Mesenchymal stem cell (in vitro differentiated cells and primary cell): ENCODE measurements around the gene PRRC2B.

Experiments used
- DNase-seq: peaks from one replicate; pipeline ENCODE4 v3.0.0-alpha.2; 2013
- H2AFZ ChIP-seq: one replicate; pipeline ENCODE4 v1.6.1; 2013; ENCODE audit warnings: low read depth, mild to moderate bottlenecking, control low read depth, inconsistent platforms, low read length, moderate library complexity
- H2AK5ac ChIP-seq: 2 replicates; pipeline ENCODE4 v1.6.1; 2013; ENCODE audit warnings: low read length, moderate library complexity, mild to moderate bottlenecking, inconsistent platforms; ENCODE audit not compliant: severe bottlenecking
- H2BK120ac ChIP-seq: one replicate; pipeline ENCODE4 v1.6.1; 2013; ENCODE audit warnings: low read depth, mild to moderate bottlenecking, inconsistent platforms, low read length, moderate library complexity
- H2BK12ac ChIP-seq, 2 experiments: one replicate each; pipeline ENCODE4 v1.6.1; 2013; ENCODE audit warnings: inconsistent platforms in 2 of 2, low read length in 2 of 2, mild to moderate bottlenecking in 2 of 2, moderate library complexity in 2 of 2, control low read depth in 1 of 2
- H2BK15ac ChIP-seq: one replicate; pipeline ENCODE4 v1.6.1; 2013; ENCODE audit warnings: mild to moderate bottlenecking, low read depth, inconsistent platforms; ENCODE audit not compliant: poor library complexity, severe bottlenecking
- H2BK5ac ChIP-seq: 2 replicates; pipeline ENCODE4 v1.6.1; 2013; ENCODE audit warnings: low read depth, mild to moderate bottlenecking, low read length, control low read depth, inconsistent platforms; ENCODE audit not compliant: poor library complexity, severe bottlenecking
- H3K14ac ChIP-seq, 2 experiments: one replicate each; pipeline ENCODE4 v1.6.1; 2013; ENCODE audit warnings: inconsistent platforms in 2 of 2, low read length in 2 of 2, control low read depth in 1 of 2, mild to moderate bottlenecking in 1 of 2, moderate library complexity in 1 of 2
- H3K18ac ChIP-seq, 2 experiments: one replicate each; pipeline ENCODE4 v1.6.1; 2013; ENCODE audit warnings: inconsistent platforms in 2 of 2, low read length in 2 of 2, control low read depth in 1 of 2, low read depth in 1 of 2, mild to moderate bottlenecking in 1 of 2
- H3K23ac ChIP-seq, 2 experiments: one replicate each; pipeline ENCODE4 v1.6.1; 2013; ENCODE audit warnings: inconsistent platforms in 2 of 2, low read length in 2 of 2, mild to moderate bottlenecking in 2 of 2, moderate library complexity in 2 of 2, control low read depth in 1 of 2
- H3K27ac ChIP-seq: 2 replicates; pipeline ENCODE4 v1.5.1; 2013; ENCODE audit warnings: mild to moderate bottlenecking, moderate library complexity, low read length, control low read depth, inconsistent platforms; ENCODE audit not compliant: poor library complexity, severe bottlenecking
- H3K27me3 ChIP-seq, 2 experiments: 2 replicates each; pipeline versions ENCODE4 v1.6.1 to v1.7.0; 2013; ENCODE audit warnings: low read length in 2 of 2, mild to moderate bottlenecking in 2 of 2, moderate library complexity in 2 of 2, control low read depth in 1 of 2, inconsistent platforms in 1 of 2; ENCODE audit not compliant: control insufficient read depth in 1 of 2, insufficient read depth in 1 of 2
- H3K36me3 ChIP-seq, 2 experiments: 2 replicates each; pipeline versions ENCODE4 v1.6.1 to v1.7.0; 2013; ENCODE audit warnings: low read length in 2 of 2, control low read depth in 1 of 2, inconsistent platforms in 1 of 2, low read depth in 1 of 2, mild to moderate bottlenecking in 1 of 2; ENCODE audit not compliant: insufficient read depth in 2 of 2, control insufficient read depth in 1 of 2
- H3K4ac ChIP-seq, 2 experiments: one replicate each; pipeline ENCODE4 v1.6.1; 2013; ENCODE audit warnings: inconsistent platforms in 2 of 2, low read length in 2 of 2, mild to moderate bottlenecking in 2 of 2, moderate library complexity in 2 of 2, control low read depth in 1 of 2, low read depth in 1 of 2
- H3K4me1 ChIP-seq: 2 replicates; pipeline ENCODE4 v1.6.1; 2013; ENCODE audit warnings: low read depth, low read length, control low read depth; ENCODE audit not compliant: control insufficient read depth, insufficient read depth
- H3K4me2 ChIP-seq: 2 replicates; pipeline ENCODE4 v1.6.1; 2013; ENCODE audit warnings: low read length, mild to moderate bottlenecking, inconsistent platforms; ENCODE audit not compliant: poor library complexity, severe bottlenecking
- H3K4me3 ChIP-seq, 2 experiments: 2 replicates each; pipeline versions ENCODE4 v1.5.1 to v1.7.0; 2013; ENCODE audit warnings: low read length in 2 of 2, mild to moderate bottlenecking in 2 of 2, control low read depth in 1 of 2, low read depth in 1 of 2; ENCODE audit not compliant: insufficient read depth in 1 of 2
- H3K79me1 ChIP-seq: replicated peaks from 2 replicates; pipeline ENCODE4 v1.6.1; 2013; ENCODE audit warnings: mild to moderate bottlenecking, control low read depth, low read length, inconsistent platforms; ENCODE audit not compliant: poor library complexity, severe bottlenecking
- H3K9ac ChIP-seq: 2 replicates; pipeline ENCODE4 v1.7.0; 2013; ENCODE audit warnings: mild to moderate bottlenecking, low read length, moderate library complexity
- H3K9me3 ChIP-seq: 2 replicates; pipeline ENCODE4 v1.7.0; 2013; ENCODE audit warnings: mild to moderate bottlenecking, low read length; ENCODE audit not compliant: control insufficient read depth
- H4K8ac ChIP-seq: one replicate; pipeline ENCODE4 v1.6.1; 2013; ENCODE audit warnings: inconsistent platforms, mild to moderate bottlenecking, low read length, moderate library complexity
- H4K91ac ChIP-seq: one replicate; pipeline ENCODE4 v1.6.1; 2013; ENCODE audit warnings: mild to moderate bottlenecking, low read length, inconsistent platforms
- WGBS: methylation state at CpG from one replicate; pipeline ENCODE4 v1.1.7; 2013; ENCODE audit warnings: mixed read lengths; 5-methylcytosine and 5-hydroxymethylcytosine counted together

The PRRC2B gene

GRCh38 chr9:131495785-131496184 is 101.9 kb downstream of the PRRC2B start:
- Histone ChIP-seq H3K4me1 (peaks cover 5% of the 10 kb centered on the region), H3K27me3 (no peaks in the 10 kb centered on the region), H2AK5ac (no peak overlapping the region), H3K4ac (no peak overlapping the region), H2BK120ac (no peak overlapping the region), H3K79me1 (peaks cover 57% of the 10 kb centered on the region), H3K36me3 (peaks cover 92 to 100% of the 10 kb centered on the region in 2 experiments), H2BK12ac (no peak overlapping the region), H3K23ac (no peak overlapping the region), H2BK5ac (no peak overlapping the region), H2AFZ (no peak overlapping the region), H3K27ac (no peak overlapping the region), H2BK15ac (no peak overlapping the region), H4K8ac (no peak overlapping the region), H3K4me2 (no peak overlapping the region), H3K9me3 (no peaks in the 10 kb centered on the region), H4K91ac (no peak overlapping the region), H3K9ac (no peak overlapping the region), H3K18ac (no peak overlapping the region), H3K14ac (no peak overlapping the region), H3K4me3 (peak overlapping the region in 1 of 2 experiments; percentile 24)
- no peak for DNase-seq
- 96% methylated on average over 22 of the region's 22 CpGs for WGBS

GRCh38 chr9:131496844-131497405 is 103.0 kb downstream of the PRRC2B start:
- no peak overlapping the region for H3K4me3 ChIP-seq
- H2AFZ ChIP-seq: no peak overlapping the region
- H2BK120ac ChIP-seq: no peak overlapping the region
- no peak overlapping the region for H2BK15ac ChIP-seq
- H2BK12ac ChIP-seq: no peak overlapping the region
- DNase-seq: no peak
- H4K91ac ChIP-seq: no peak overlapping the region
- no peak overlapping the region for H2AK5ac ChIP-seq
- H3K9me3 ChIP-seq: no peaks in the 10 kb centered on the region
- peaks cover 90 to 94% of the 10 kb centered on the region in 2 experiments for H3K36me3 ChIP-seq
- H3K4ac ChIP-seq: no peak overlapping the region
- no peak overlapping the region for H3K9ac ChIP-seq
- 99% methylated on average over 10 of the region's 10 CpGs for WGBS
- peaks cover 12% of the 10 kb centered on the region for H3K4me1 ChIP-seq
- H3K27ac ChIP-seq: no peak overlapping the region
- H3K4me2 ChIP-seq: no peak overlapping the region
- no peak overlapping the region for H4K8ac ChIP-seq
- no peak overlapping the region for H3K23ac ChIP-seq
- peaks cover 45% of the 10 kb centered on the region for H3K79me1 ChIP-seq
- no peaks in the 10 kb centered on the region for H3K27me3 ChIP-seq
- no peak overlapping the region for H3K18ac ChIP-seq
- no peak overlapping the region for H3K14ac ChIP-seq
- no peak overlapping the region for H2BK5ac ChIP-seq

- no peak overlapping the region for H3K27ac ChIP-seq
- H3K36me3 ChIP-seq: peaks cover 69 to 70% of the 10 kb centered on the region in 2 experiments
- H3K4me3 ChIP-seq: no peak overlapping the region
- no peak overlapping the region for H3K4me2 ChIP-seq
- DNase-seq: no peak
- H3K27me3 ChIP-seq: no peaks in the 10 kb centered on the region
- H3K14ac ChIP-seq: no peak overlapping the region
- H3K4ac ChIP-seq: no peak overlapping the region
- peaks cover 24% of the 10 kb centered on the region for H3K4me1 ChIP-seq
- no peak overlapping the region for H3K18ac ChIP-seq
- H3K23ac ChIP-seq: no peak overlapping the region
- no peak overlapping the region for H2BK15ac ChIP-seq
- 90% methylated on average over 7 of the region's 7 CpGs for WGBS
- no peak overlapping the region for H2BK5ac ChIP-seq
- no peak overlapping the region for H2BK12ac ChIP-seq
- H2AK5ac ChIP-seq: no peak overlapping the region
- H2BK120ac ChIP-seq: no peak overlapping the region
- H4K91ac ChIP-seq: no peak overlapping the region
- H3K9ac ChIP-seq: no peak overlapping the region
- no peak overlapping the region for H4K8ac ChIP-seq
- H3K9me3 ChIP-seq: no peaks in the 10 kb centered on the region
- peaks cover 44% of the 10 kb centered on the region for H3K79me1 ChIP-seq
- H2AFZ ChIP-seq: no peak overlapping the region
Measured at GRCh38 chr9:131499254-131499767, 105.4 kb downstream of the PRRC2B start.

- no peak overlapping the region for H3K23ac ChIP-seq
- no peak overlapping the region for H2AFZ ChIP-seq
- H2AK5ac ChIP-seq: no peak overlapping the region
- peaks cover 58 to 59% of the 10 kb centered on the region in 2 experiments for H3K36me3 ChIP-seq
- H3K27me3 ChIP-seq: no peaks in the 10 kb centered on the region
- H3K9me3 ChIP-seq: no peaks in the 10 kb centered on the region
- WGBS: 96% methylated on average over 12 of the region's 12 CpGs
- peaks cover 24% of the 10 kb centered on the region for H3K4me1 ChIP-seq
- peaks cover 41% of the 10 kb centered on the region for H3K79me1 ChIP-seq
- H3K4me2 ChIP-seq: no peak overlapping the region
- H3K18ac ChIP-seq: no peak overlapping the region
- H4K91ac ChIP-seq: no peak overlapping the region
- no peak for DNase-seq
- no peak overlapping the region for H2BK5ac ChIP-seq
- H2BK12ac ChIP-seq: no peak overlapping the region
- no peak overlapping the region for H3K27ac ChIP-seq
- no peak overlapping the region for H2BK120ac ChIP-seq
- no peak overlapping the region for H3K4me3 ChIP-seq
- no peak overlapping the region for H3K14ac ChIP-seq
- H3K4ac ChIP-seq: no peak overlapping the region
- no peak overlapping the region for H2BK15ac ChIP-seq
- H4K8ac ChIP-seq: no peak overlapping the region
- no peak overlapping the region for H3K9ac ChIP-seq
Measured at GRCh38 chr9:131500377-131500776, 106.5 kb downstream of the PRRC2B start.
